ENCODE data around the gene MRPS18A. TPM values are rescaled to one million over a fixed set of nuclear protein-coding genes. Genes with fewer than 3 reads are reported as not detected.

Gene MRPS18A
- total and polyA plus RNA-seq, 2 of the 13 experiments (the other 11 are each of a cell fraction or from before 2014, with no cell fraction given): 87.8 to 89.1 TPM

GRCh38 chr6:43629505-43630300 is 57.9 kb downstream of the MRPS18A start (continued):
- TF ChIP-seq, protein P1, sequence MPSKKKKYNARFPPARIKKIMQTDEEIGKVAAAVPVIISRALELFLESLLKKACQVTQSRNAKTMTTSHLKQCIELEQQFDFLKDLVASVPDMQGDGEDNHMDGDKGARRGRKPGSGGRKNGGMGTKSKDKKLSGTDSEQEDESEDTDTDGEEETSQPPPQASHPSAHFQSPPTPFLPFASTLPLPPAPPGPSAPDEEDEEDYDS (CRISPR knock-in tag; IDR thresholded peaks at IDR 0.05): peak; percentile 100
- TF ChIP-seq ZFY (CRISPR knock-in tag; IDR thresholded peaks at IDR 0.05) (peak; percentile 35), ZNF609 (CRISPR knock-in tag; IDR thresholded peaks at IDR 0.05; ENCODE audit: borderline replicate concordance) (0 out of 2 replicates have a peak, but pooled peaks have one; percentile 8), ZSCAN21 (CRISPR knock-in tag; IDR thresholded peaks at IDR 0.05; ENCODE audit: borderline replicate concordance) (peak; percentile 71; the same call in 1 of the 2 replicates), ZBTB4 (CRISPR knock-in tag; IDR thresholded peaks at IDR 0.05; ENCODE audit: borderline replicate concordance) (no peak), HDAC2 (CRISPR knock-in tag; IDR thresholded peaks at IDR 0.05) (peak; percentile 49), TEAD2 (CRISPR knock-in tag; IDR thresholded peaks at IDR 0.05) (peak; percentile 17; the same call in 1 of the 2 replicates), ZNF232 (CRISPR knock-in tag; IDR thresholded peaks at IDR 0.05; ENCODE audit: borderline replicate concordance) (peak; percentile 89; the same call in 1 of the 2 replicates), HHEX (CRISPR knock-in tag; IDR thresholded peaks at IDR 0.05) (peak; percentile 5; the same call in 1 of the 2 replicates), HNRNPH1 (optimal IDR thresholded peaks at IDR 0.05; ENCODE audit: low read depth, low read length) (no peak), FLYWCH1 (CRISPR knock-in tag; IDR thresholded peaks at IDR 0.05) (no peak), ZNF44 (CRISPR knock-in tag; IDR thresholded peaks at IDR 0.05) (0 out of 2 replicates have a peak, but pooled peaks have one; percentile 65), ZEB1 (IDR thresholded peaks at IDR 0.05; ENCODE audit: insufficient replicate concordance, low read depth) (peak; percentile 87), MIXL1 (CRISPR knock-in tag; IDR thresholded peaks at IDR 0.05) (peak; percentile 13; the same call in 1 of the 2 replicates), ZNF672 (CRISPR knock-in tag; IDR thresholded peaks at IDR 0.05) (no peak), ZNF550 (CRISPR knock-in tag; IDR thresholded peaks at IDR 0.05; ENCODE audit: borderline replicate concordance) (0 out of 2 replicates have a peak, but pooled peaks have one; percentile 39)
- TF ChIP-seq, protein P2, sequence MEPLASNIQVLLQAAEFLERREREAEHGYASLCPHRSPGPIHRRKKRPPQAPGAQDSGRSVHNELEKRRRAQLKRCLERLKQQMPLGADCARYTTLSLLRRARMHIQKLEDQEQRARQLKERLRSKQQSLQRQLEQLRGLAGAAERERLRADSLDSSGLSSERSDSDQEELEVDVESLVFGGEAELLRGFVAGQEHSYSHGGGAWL (CRISPR knock-in tag; IDR thresholded peaks at IDR 0.05): peak; percentile 63
- TF ChIP-seq, protein P3, sequence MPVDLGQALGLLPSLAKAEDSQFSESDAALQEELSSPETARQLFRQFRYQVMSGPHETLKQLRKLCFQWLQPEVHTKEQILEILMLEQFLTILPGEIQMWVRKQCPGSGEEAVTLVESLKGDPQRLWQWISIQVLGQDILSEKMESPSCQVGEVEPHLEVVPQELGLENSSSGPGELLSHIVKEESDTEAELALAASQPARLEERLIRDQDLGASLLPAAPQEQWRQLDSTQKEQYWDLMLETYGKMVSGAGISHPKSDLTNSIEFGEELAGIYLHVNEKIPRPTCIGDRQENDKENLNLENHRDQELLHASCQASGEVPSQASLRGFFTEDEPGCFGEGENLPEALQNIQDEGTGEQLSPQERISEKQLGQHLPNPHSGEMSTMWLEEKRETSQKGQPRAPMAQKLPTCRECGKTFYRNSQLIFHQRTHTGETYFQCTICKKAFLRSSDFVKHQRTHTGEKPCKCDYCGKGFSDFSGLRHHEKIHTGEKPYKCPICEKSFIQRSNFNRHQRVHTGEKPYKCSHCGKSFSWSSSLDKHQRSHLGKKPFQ (CRISPR knock-in tag; IDR thresholded peaks at IDR 0.05; ENCODE audit: insufficient replicate concordance): no peak

Measured in HepG2 (cell line).